Gastrocnemius medialis (tissue), 4 donors: Measurements from ENCODE around the gene SORCS1. TPM values are rescaled to one million over a fixed set of nuclear protein-coding genes. Genes with fewer than 3 reads are reported as not detected.

Experiments used
- ATAC-seq, 2 donors: fragments of 150-250 bp; one replicate each; pipeline ENCODE4 v1.9.1; 2016
- DNase-seq, 2 donors: peaks; one replicate each; pipeline ENCODE4 v3.0.0-alpha.2; 2019
- H3K27ac ChIP-seq, 4 donors: fragments of 200-600 bp; sonication (generic); 1 replicate in 1 of 4; 2 replicates in 3 of 4; pipeline ENCODE4 v1.5.1; 2016 to 2018; ENCODE audit warnings: mild to moderate bottlenecking in 2 of 4, moderate library complexity in 1 of 4
- H3K27me3 ChIP-seq, 3 donors: fragments of 200-600 bp; sonication (generic) in 2 of 3; 1 replicate in 1 of 3; 2 replicates in 2 of 3; pipeline versions ENCODE4 v1.5.1 to v1.6.0; 2016 to 2019; ENCODE audit warnings: mild to moderate bottlenecking in 1 of 3, moderate library complexity in 1 of 3
- H3K36me3 ChIP-seq, 2 donors: fragments of 200-600 bp; sonication (generic) in 1 of 2; one replicate each; pipeline ENCODE4 v1.5.1; 2017 to 2018
- H3K4me1 ChIP-seq, 2 donors: fragments of 200-600 bp; sonication (generic) in 1 of 2; one replicate each; pipeline ENCODE4 v1.5.1; 2016 to 2017; ENCODE audit warnings: mild to moderate bottlenecking in 2 of 2
- H3K4me3 ChIP-seq, 4 donors: fragments of 200-600 bp; sonication (generic) in 3 of 4; 1 replicate in 1 of 4; 2 replicates in 3 of 4; pipeline ENCODE4 v1.5.1; 2016 to 2019; ENCODE audit warnings: mild to moderate bottlenecking in 2 of 4
- H3K9me3 ChIP-seq, 3 donors: fragments of 200-600 bp; sonication (generic) in 2 of 3; 1 replicate in 1 of 3; 2 replicates in 2 of 3; pipeline ENCODE4 v1.5.1; 2016 to 2019
- CTCF ChIP-seq, 5 experiments: fragments of 450-650 bp in 3 of 5; fragments of 200-600 bp in 2 of 5; sonication (generic) in 2 of 5; IDR thresholded peaks in 4 of 5; conservative IDR thresholded peaks in 1 of 5; 1 replicate in 4 of 5; 2 replicates in 1 of 5; pipeline ENCODE4 v1.5.1; 2016 to 2019; ENCODE audit warnings: antibody characterized with exemption in 5 of 5, mild to moderate bottlenecking in 3 of 5, moderate library complexity in 3 of 5
- POLR2A ChIP-seq, 2 donors: fragments of 450-650 bp; IDR thresholded peaks; one replicate each; pipeline ENCODE4 v1.6.1; 2017; ENCODE audit warnings: antibody characterized with exemption in 2 of 2, mild to moderate bottlenecking in 2 of 2, moderate library complexity in 2 of 2
- in situ Hi-C, 4 donors: fragments of 200-750 bp; cut with MboI; loops; one replicate each; pipeline versions ENCODE4 v1.15.0 to v1.8.0; 2017; ENCODE audit warnings: low sequenced_read_pairs in 4 of 4
- intact Hi-C: fragments of 100-400 bp; cut with DNase I; formaldehyde crosslinking; loops from one replicate; pipeline ENCODE4 v1.15.1; 2023; ENCODE audit warnings: low total_unique reads
- total RNA-seq, 4 donors: library from RNA; depleted of rRNA; stranded (reverse); fragments of >200 nt; gene quantifications; one replicate each; pipeline versions ENCODE4 v1.1.0 to v1.2.3, GENCODE V29; 2016

The SORCS1 gene
- total RNA-seq: under 1 TPM in 3 of 4 donors, not detected in 1; 0.02 to 0.36 (median 0.24) TPM

GRCh38 chr10:107163881-107164861, at the start of gene SORCS1:
TSS of gene SORCS1 (minus strand) at chr10:107164706.
- H3K4me3 ChIP-seq: no peak within 1 kb of the TSS
- H3K27me3 ChIP-seq: peaks cover 8 to 29% (median 16%) of the 10 kb centered on the region in 3 donors
- H3K9me3 ChIP-seq: no peaks in the 10 kb centered on the region
- no peaks in the 10 kb centered on the region for H3K36me3 ChIP-seq
- TF ChIP-seq CTCF (IDR thresholded peaks at IDR 0.05 in 4 of 5, conservative IDR thresholded peaks at IDR 0.05 in 1 of 5) (no peak), POLR2A (IDR thresholded peaks at IDR 0.05) (no peak)
- no peak for ATAC-seq
- H3K27ac ChIP-seq: no peak within 1 kb of the TSS
- no peaks in the 10 kb centered on the region for H3K4me1 ChIP-seq
- in situ Hi-C loops: no loop called here
- no peak for DNase-seq
- intact Hi-C loops: no loop called here

GRCh38 chr10:107214261-107214660, 49.8 kb upstream of the SORCS1 start:
- H3K27ac ChIP-seq: no peak overlapping the region
- no peaks in the 10 kb centered on the region for H3K27me3 ChIP-seq
- TF ChIP-seq CTCF (IDR thresholded peaks at IDR 0.05 in 4 of 5, conservative IDR thresholded peaks at IDR 0.05 in 1 of 5) (no peak), POLR2A (IDR thresholded peaks at IDR 0.05) (no peak)
- H3K4me3 ChIP-seq: no peak overlapping the region
- no peaks in the 10 kb centered on the region for H3K36me3 ChIP-seq
- H3K4me1 ChIP-seq: no peaks in the 10 kb centered on the region
- in situ Hi-C loops (no loop called here), intact Hi-C loops (no loop called here)
- DNase-seq (no peak), ATAC-seq (no peak)
- H3K9me3 ChIP-seq: no peaks in the 10 kb centered on the region

- Histone ChIP-seq H3K36me3 (no peaks in the 10 kb centered on the region), H3K9me3 (no peaks in the 10 kb centered on the region), H3K27ac (no peak overlapping the region), H3K4me1 (no peaks in the 10 kb centered on the region), H3K27me3 (no peaks in the 10 kb centered on the region), H3K4me3 (no peak overlapping the region)
- ATAC-seq: no peak
- no peak for DNase-seq
- in situ Hi-C loops (no loop called here), intact Hi-C loops (no loop called here)
- TF ChIP-seq POLR2A (IDR thresholded peaks at IDR 0.05) (no peak), CTCF (IDR thresholded peaks at IDR 0.05 in 4 of 5, conservative IDR thresholded peaks at IDR 0.05 in 1 of 5) (no peak)
Observed at GRCh38 chr10:107213861-107214260, 49.4 kb upstream of the SORCS1 start.

GRCh38 chr10:107206833-107207232, 42.3 kb upstream of the SORCS1 start:
- Histone ChIP-seq H3K27me3 (no peaks in the 10 kb centered on the region), H3K4me1 (no peaks in the 10 kb centered on the region), H3K9me3 (no peaks in the 10 kb centered on the region), H3K36me3 (no peaks in the 10 kb centered on the region), H3K27ac (no peak overlapping the region), H3K4me3 (no peak overlapping the region)
- ATAC-seq (no peak), DNase-seq (no peak)
- intact Hi-C loops: no loop called here
- in situ Hi-C loops: no loop called here
- TF ChIP-seq CTCF (IDR thresholded peaks at IDR 0.05 in 4 of 5, conservative IDR thresholded peaks at IDR 0.05 in 1 of 5) (no peak), POLR2A (IDR thresholded peaks at IDR 0.05) (no peak)
